ENCODE results near the gene UBE2QL1.

DNA sequence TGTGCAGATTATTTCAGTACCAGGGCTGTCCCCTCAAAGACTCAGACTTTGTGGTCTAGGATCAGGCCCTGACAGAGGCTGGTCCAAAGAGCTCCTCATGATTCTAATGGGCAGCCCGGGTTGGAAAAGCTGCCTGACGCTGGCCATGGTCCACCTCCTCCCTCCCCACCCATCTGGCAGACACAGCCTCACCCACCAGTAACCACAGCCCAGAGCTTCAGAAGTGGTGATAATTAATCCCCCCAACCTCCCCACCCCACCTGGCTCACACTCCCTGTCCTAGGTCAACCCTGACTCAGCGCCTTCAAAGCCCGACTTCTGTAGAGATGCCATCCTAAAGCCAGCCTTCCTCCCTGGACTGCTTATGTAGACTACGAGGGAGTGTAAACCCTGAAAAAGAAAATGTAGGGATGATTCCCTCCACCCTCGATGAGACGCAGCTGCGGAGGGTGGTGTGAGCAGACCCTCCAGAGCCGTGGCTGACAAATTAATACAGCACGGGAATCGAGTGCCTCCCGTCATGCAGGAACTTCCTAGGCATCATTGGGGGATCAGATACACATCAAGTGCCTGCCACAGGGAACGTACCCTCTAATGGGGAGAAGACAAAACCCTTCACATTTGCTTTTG, 7.0 kb downstream of the UBE2QL1 start:
- TF ChIP-seq, protein P1, sequence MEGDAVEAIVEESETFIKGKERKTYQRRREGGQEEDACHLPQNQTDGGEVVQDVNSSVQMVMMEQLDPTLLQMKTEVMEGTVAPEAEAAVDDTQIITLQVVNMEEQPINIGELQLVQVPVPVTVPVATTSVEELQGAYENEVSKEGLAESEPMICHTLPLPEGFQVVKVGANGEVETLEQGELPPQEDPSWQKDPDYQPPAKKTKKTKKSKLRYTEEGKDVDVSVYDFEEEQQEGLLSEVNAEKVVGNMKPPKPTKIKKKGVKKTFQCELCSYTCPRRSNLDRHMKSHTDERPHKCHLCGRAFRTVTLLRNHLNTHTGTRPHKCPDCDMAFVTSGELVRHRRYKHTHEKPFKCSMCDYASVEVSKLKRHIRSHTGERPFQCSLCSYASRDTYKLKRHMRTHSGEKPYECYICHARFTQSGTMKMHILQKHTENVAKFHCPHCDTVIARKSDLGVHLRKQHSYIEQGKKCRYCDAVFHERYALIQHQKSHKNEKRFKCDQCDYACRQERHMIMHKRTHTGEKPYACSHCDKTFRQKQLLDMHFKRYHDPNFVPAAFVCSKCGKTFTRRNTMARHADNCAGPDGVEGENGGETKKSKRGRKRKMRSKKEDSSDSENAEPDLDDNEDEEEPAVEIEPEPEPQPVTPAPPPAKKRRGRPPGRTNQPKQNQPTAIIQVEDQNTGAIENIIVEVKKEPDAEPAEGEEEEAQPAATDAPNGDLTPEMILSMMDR (IDR thresholded peaks at IDR 0.05) = no peak
- no peak for TF ChIP-seq POLR2A (IDR thresholded peaks at IDR 0.05)
